Measurements from ENCODE around the gene CH25H.

DNA sequence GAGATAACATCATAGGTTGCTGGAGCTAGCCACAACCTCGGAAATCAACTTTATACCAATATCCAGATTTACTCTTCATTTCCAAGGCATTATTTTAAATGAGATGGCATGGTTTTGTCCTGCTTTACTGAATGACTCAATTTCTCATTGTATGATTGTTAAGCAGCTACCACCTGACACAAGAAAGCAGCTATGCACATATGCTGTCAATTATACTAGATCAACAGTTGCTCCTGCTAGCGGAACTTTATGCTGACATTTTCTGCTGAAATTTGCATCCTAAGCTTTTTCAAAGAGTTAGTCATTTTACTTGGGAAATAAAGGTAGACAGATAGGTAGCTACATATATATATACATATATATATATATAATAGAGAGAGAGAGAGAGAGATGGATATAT lies 8.9 kb upstream of the CH25H start:
- TF ChIP-seq GATA3 (IDR thresholded peaks at IDR 0.05; ENCODE audit: low read depth, low read length) (no peak), GATA2 (IDR thresholded peaks at IDR 0.05; ENCODE audit: low read depth, low read length) (no peak)

Measured in SH-SY5Y (cell line).